GM23338 (cell line): Measurements from ENCODE around the gene MSH2. TPM values are rescaled to one million over a fixed set of nuclear protein-coding genes. Genes with fewer than 3 reads are reported as not detected.

ENCODE experiments used
- ATAC-seq: fragments of 200-7000 bp; cut with Tn5 transposase; 3 replicates; pipeline ENCODE4 v1.9.1; 2020
- DNase-seq: peaks from one replicate; pipeline ENCODE4 v3.0.0-alpha.2; 2015; ENCODE audit warnings: low spot score
- H2AFZ ChIP-seq: fragments of 200-600 bp; sonication (generic); 2 replicates; pipeline ENCODE4 v1.8.0; 2016; ENCODE audit warnings: antibody characterized with exemption, mild to moderate bottlenecking, moderate library complexity
- H3F3A ChIP-seq: fragments of 200-600 bp; sonication (generic); replicated peaks from 2 replicates; pipeline ENCODE4 v1.8.0; 2017; ENCODE audit warnings: antibody characterized with exemption, mixed run types, low read depth
- H3K27ac ChIP-seq: fragments of 200-600 bp; sonication (generic); 2 replicates; pipeline ENCODE4 v1.6.1; 2016; ENCODE audit warnings: low read depth
- H3K27me3 ChIP-seq: fragments of 200-600 bp; sonication (generic); 2 replicates; pipeline ENCODE4 v1.8.0; 2016; ENCODE audit warnings: mild to moderate bottlenecking, mixed run types, moderate library complexity; ENCODE audit not compliant: insufficient read depth
- H3K36me3 ChIP-seq: fragments of 200-600 bp; sonication (generic); 2 replicates; pipeline ENCODE4 v1.8.0; 2016; ENCODE audit warnings: mild to moderate bottlenecking; ENCODE audit not compliant: insufficient read depth
- H3K4me1 ChIP-seq: fragments of 200-600 bp; sonication (generic); 2 replicates; pipeline ENCODE4 v1.8.0; 2016; ENCODE audit warnings: mild to moderate bottlenecking, moderate library complexity; ENCODE audit not compliant: insufficient read depth
- H3K4me2 ChIP-seq: fragments of 200-600 bp; sonication (generic); 2 replicates; pipeline ENCODE4 v1.7.1; 2017; ENCODE audit warnings: mixed run types
- H3K4me3 ChIP-seq: fragments of 200-600 bp; sonication (generic); 2 replicates; pipeline ENCODE4 v1.6.1; 2016; ENCODE audit warnings: mixed run types
- H3K79me2 ChIP-seq: fragments of 200-600 bp; sonication (generic); replicated peaks from 2 replicates; pipeline ENCODE4 v1.8.0; 2017; ENCODE audit warnings: mild to moderate bottlenecking; ENCODE audit not compliant: insufficient read depth
- H3K9me2 ChIP-seq: fragments of 200-600 bp; sonication (generic); 2 replicates; pipeline ENCODE4 v1.8.0; 2017; ENCODE audit not compliant: insufficient read depth
- H4K20me1 ChIP-seq: fragments of 200-600 bp; sonication (generic); replicated peaks from 2 replicates; pipeline ENCODE4 v1.8.0; 2017; ENCODE audit warnings: mild to moderate bottlenecking; ENCODE audit not compliant: insufficient read depth
- H3K27ac Mint-ChIP-seq: 2 replicates; pipeline ENCODE4 v1.8.0; 2020; ENCODE audit warnings: inconsistent platforms, mild to moderate bottlenecking, moderate library complexity, mixed read lengths
- H3K27me3 Mint-ChIP-seq: 3 replicates; pipeline ENCODE4 v1.8.0; 2022; ENCODE audit warnings: low read depth, mild to moderate bottlenecking, moderate library complexity, mixed read lengths, inconsistent platforms; ENCODE audit not compliant: insufficient read depth, poor library complexity
- H3K36me3 Mint-ChIP-seq: 3 replicates; pipeline ENCODE4 v1.8.0; 2021; ENCODE audit warnings: low read depth, mild to moderate bottlenecking, inconsistent platforms, moderate library complexity, mixed read lengths
- H3K4me1 Mint-ChIP-seq: 3 replicates; pipeline ENCODE4 v1.8.0; 2020; ENCODE audit warnings: mild to moderate bottlenecking, inconsistent platforms, mixed read lengths
- H3K4me3 Mint-ChIP-seq: 3 replicates; pipeline ENCODE4 v1.8.0; 2021; ENCODE audit warnings: moderate library complexity, mild to moderate bottlenecking, inconsistent platforms, mixed read lengths
- H3K9me3 Mint-ChIP-seq: 3 replicates; pipeline ENCODE4 v1.8.0; 2020; ENCODE audit warnings: moderate library complexity, mild to moderate bottlenecking, inconsistent platforms, mixed read lengths
- CREB1 ChIP-seq: fragments of 250-450 bp; sonication (Bioruptor Pico); IDR thresholded peaks from 2 replicates; pipeline ENCODE4 v1.5.0; 2020; ENCODE audit warnings: low read depth, mild to moderate bottlenecking, moderate library complexity
- CTCF ChIP-seq, 2 experiments: fragments of 200-600 bp in 1 of 2; sonication (generic) in 1 of 2; conservative IDR thresholded peaks; 2 replicates each; pipeline versions ENCODE4 v1.5.1 to v1.6.1; 2016 to 2017; ENCODE audit warnings: antibody characterized with exemption in 2 of 2, low read depth in 2 of 2, mild to moderate bottlenecking in 2 of 2, moderate library complexity in 1 of 2
- EZH2 ChIP-seq: fragments of 200-600 bp; sonication (generic); IDR thresholded peaks from one replicate; pipeline ENCODE4 v1.8.0; 2017; ENCODE audit warnings: antibody characterized with exemption, mild to moderate bottlenecking, low read depth; ENCODE audit not compliant: unreplicated experiment
- EZH2phosphoT487 ChIP-seq: fragments of 200-600 bp; sonication (generic); IDR thresholded peaks from one replicate; pipeline ENCODE4 v1.8.1; 2018; ENCODE audit warnings: antibody characterized with exemption; ENCODE audit not compliant: unreplicated experiment
- ZNF114 ChIP-seq: fragments of 250-450 bp; sonication (Bioruptor Pico); IDR thresholded peaks from 2 replicates; pipeline ENCODE4 v1.5.0; 2020; ENCODE audit warnings: mild to moderate bottlenecking, moderate library complexity
- polyA plus RNA-seq: library from polyadenylated mRNA; unstranded; fragments of >200 nt; fragmentation: Nextera tagmentation; extraction: Ambion mirVana; gene quantifications from 2 replicates; pipeline ENCODE4 v1.2.1, GENCODE V29; 2016
- total RNA-seq: library from RNA; depleted of rRNA; stranded (reverse); fragments of >200 nt; shearing (Covaris generic); gene quantifications from 2 replicates; pipeline ENCODE4 v1.2.3, GENCODE V29; 2014
- TF ChIP-seq, protein P1 (sequence below): fragments of 250-450 bp; sonication (Bioruptor Pico); IDR thresholded peaks from 2 replicates; pipeline ENCODE4 v1.5.0; 2020; ENCODE audit warnings: mild to moderate bottlenecking, moderate library complexity
- TF ChIP-seq, protein P2 (sequence below): IDR thresholded peaks from 2 replicates; pipeline ENCODE4 v1.6.1; 2016; ENCODE audit warnings: antibody characterized with exemption
- TF ChIP-seq, protein P3 (sequence below): IDR thresholded peaks from one replicate; pipeline ENCODE4 v1.6.1; 2018; ENCODE audit warnings: antibody characterized with exemption; ENCODE audit not compliant: unreplicated experiment

Gene MSH2
- total and polyA plus RNA-seq, 2 experiments from 2014 or later = 156 to 249 TPM

GRCh38 chr2:47512581-47513083, 109.7 kb downstream of the MSH2 start:
- peak; percentile 52 for ATAC-seq
- Histone ChIP-seq H3F3A (no peaks in the 10 kb centered on the region), H3K4me1 (peaks cover 8% of the 10 kb centered on the region; the same call in 1 of the 2 replicates), H3K9me2 (peaks cover 4% of the 10 kb centered on the region; the same call in 1 of the 2 replicates), H3K79me2 (no peaks in the 10 kb centered on the region), H3K4me3 (no peak overlapping the region), H3K27ac (no peak overlapping the region), H4K20me1 (no peaks in the 10 kb centered on the region), H3K27me3 (no peaks in the 10 kb centered on the region), H3K36me3 (no peaks in the 10 kb centered on the region; the same call in 1 of the 2 replicates), H2AFZ (no peak overlapping the region), H3K4me2 (no peak overlapping the region)
- peak; percentile 68 for DNase-seq
- Mint-ChIP-seq H3K27ac (no peak overlapping the region), H3K4me3 (no peak overlapping the region), H3K9me3 (no peaks in the 10 kb centered on the region), H3K27me3 (peaks cover 3% of the 10 kb centered on the region), H3K4me1 (peaks cover 35% of the 10 kb centered on the region), H3K36me3 (peaks cover 9% of the 10 kb centered on the region)
- no peak for TF ChIP-seq CREB1 (CRISPR knock-in tag)
- no peak for TF ChIP-seq EZH2phosphoT487
- TF ChIP-seq, protein P1, sequence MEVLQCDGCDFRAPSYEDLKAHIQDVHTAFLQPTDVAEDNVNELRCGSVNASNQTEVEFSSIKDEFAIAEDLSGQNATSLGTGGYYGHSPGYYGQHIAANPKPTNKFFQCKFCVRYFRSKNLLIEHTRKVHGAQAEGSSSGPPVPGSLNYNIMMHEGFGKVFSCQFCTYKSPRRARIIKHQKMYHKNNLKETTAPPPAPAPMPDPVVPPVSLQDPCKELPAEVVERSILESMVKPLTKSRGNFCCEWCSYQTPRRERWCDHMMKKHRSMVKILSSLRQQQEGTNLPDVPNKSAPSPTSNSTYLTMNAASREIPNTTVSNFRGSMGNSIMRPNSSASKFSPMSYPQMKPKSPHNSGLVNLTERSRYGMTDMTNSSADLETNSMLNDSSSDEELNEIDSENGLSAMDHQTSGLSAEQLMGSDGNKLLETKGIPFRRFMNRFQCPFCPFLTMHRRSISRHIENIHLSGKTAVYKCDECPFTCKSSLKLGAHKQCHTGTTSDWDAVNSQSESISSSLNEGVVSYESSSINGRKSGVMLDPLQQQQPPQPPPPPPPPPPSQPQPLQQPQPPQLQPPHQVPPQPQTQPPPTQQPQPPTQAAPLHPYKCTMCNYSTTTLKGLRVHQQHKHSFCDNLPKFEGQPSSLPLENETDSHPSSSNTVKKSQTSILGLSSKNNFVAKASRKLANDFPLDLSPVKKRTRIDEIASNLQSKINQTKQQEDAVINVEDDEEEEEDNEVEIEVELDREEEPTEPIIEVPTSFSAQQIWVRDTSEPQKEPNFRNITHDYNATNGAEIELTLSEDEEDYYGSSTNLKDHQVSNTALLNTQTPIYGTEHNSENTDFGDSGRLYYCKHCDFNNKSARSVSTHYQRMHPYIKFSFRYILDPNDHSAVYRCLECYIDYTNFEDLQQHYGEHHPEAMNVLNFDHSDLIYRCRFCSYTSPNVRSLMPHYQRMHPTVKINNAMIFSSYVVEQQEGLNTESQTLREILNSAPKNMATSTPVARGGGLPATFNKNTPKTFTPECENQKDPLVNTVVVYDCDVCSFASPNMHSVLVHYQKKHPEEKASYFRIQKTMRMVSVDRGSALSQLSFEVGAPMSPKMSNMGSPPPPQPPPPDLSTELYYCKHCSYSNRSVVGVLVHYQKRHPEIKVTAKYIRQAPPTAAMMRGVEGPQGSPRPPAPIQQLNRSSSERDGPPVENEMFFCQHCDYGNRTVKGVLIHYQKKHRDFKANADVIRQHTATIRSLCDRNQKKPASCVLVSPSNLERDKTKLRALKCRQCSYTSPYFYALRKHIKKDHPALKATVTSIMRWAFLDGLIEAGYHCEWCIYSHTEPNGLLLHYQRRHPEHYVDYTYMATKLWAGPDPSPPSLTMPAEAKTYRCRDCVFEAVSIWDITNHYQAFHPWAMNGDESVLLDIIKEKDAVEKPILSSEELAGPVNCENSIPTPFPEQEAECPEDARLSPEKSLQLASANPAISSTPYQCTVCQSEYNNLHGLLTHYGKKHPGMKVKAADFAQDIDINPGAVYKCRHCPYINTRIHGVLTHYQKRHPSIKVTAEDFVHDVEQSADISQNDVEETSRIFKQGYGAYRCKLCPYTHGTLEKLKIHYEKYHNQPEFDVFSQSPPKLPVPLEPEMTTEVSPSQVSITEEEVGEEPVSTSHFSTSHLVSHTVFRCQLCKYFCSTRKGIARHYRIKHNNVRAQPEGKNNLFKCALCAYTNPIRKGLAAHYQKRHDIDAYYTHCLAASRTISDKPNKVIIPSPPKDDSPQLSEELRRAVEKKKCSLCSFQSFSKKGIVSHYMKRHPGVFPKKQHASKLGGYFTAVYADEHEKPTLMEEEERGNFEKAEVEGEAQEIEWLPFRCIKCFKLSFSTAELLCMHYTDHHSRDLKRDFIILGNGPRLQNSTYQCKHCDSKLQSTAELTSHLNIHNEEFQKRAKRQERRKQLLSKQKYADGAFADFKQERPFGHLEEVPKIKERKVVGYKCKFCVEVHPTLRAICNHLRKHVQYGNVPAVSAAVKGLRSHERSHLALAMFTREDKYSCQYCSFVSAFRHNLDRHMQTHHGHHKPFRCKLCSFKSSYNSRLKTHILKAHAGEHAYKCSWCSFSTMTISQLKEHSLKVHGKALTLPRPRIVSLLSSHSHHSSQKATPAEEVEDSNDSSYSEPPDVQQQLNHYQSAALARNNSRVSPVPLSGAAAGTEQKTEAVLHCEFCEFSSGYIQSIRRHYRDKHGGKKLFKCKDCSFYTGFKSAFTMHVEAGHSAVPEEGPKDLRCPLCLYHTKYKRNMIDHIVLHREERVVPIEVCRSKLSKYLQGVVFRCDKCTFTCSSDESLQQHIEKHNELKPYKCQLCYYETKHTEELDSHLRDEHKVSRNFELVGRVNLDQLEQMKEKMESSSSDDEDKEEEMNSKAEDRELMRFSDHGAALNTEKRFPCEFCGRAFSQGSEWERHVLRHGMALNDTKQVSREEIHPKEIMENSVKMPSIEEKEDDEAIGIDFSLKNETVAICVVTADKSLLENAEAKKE (CRISPR knock-in tag) = no peak
- no peak for TF ChIP-seq ZNF114
- no peak for TF ChIP-seq EZH2
- TF ChIP-seq, protein P2, sequence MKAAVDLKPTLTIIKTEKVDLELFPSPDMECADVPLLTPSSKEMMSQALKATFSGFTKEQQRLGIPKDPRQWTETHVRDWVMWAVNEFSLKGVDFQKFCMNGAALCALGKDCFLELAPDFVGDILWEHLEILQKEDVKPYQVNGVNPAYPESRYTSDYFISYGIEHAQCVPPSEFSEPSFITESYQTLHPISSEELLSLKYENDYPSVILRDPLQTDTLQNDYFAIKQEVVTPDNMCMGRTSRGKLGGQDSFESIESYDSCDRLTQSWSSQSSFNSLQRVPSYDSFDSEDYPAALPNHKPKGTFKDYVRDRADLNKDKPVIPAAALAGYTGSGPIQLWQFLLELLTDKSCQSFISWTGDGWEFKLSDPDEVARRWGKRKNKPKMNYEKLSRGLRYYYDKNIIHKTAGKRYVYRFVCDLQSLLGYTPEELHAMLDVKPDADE = peak; percentile 46; the same call in 1 of the 2 replicates
- TF ChIP-seq, protein P3, sequence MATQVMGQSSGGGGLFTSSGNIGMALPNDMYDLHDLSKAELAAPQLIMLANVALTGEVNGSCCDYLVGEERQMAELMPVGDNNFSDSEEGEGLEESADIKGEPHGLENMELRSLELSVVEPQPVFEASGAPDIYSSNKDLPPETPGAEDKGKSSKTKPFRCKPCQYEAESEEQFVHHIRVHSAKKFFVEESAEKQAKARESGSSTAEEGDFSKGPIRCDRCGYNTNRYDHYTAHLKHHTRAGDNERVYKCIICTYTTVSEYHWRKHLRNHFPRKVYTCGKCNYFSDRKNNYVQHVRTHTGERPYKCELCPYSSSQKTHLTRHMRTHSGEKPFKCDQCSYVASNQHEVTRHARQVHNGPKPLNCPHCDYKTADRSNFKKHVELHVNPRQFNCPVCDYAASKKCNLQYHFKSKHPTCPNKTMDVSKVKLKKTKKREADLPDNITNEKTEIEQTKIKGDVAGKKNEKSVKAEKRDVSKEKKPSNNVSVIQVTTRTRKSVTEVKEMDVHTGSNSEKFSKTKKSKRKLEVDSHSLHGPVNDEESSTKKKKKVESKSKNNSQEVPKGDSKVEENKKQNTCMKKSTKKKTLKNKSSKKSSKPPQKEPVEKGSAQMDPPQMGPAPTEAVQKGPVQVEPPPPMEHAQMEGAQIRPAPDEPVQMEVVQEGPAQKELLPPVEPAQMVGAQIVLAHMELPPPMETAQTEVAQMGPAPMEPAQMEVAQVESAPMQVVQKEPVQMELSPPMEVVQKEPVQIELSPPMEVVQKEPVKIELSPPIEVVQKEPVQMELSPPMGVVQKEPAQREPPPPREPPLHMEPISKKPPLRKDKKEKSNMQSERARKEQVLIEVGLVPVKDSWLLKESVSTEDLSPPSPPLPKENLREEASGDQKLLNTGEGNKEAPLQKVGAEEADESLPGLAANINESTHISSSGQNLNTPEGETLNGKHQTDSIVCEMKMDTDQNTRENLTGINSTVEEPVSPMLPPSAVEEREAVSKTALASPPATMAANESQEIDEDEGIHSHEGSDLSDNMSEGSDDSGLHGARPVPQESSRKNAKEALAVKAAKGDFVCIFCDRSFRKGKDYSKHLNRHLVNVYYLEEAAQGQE = no peak
- no peak for TF ChIP-seq CTCF (conservative IDR thresholded peaks at IDR 0.05; ENCODE audit: low read depth in 2 of 2)
